ENCODE data around the gene RITA1. TPM values are rescaled to one million over a fixed set of nuclear protein-coding genes. Genes with fewer than 3 reads are reported as not detected.

The RITA1 gene
- total RNA-seq, 1 experiment from 2014 or later: 33.6 TPM

- DNase-seq: no peak
- H3K36me3 ChIP-seq (ENCODE audit: control insufficient read depth, insufficient read depth, low read length): 0 out of 2 replicates have a peak, but pooled peaks cover 1% of the 10 kb centered on the region
- intact Hi-C loops (cut with micrococcal nuclease; ENCODE audit: unreplicated experiment): loop anchor here (2.0 to 5.0 kb wide), 5 partner anchors 26 to 231 kb away; partner anchors contain the start of gene PLBD2
- ChIA-PET CTCF (no interaction called here), POLR2A (no interaction called here)
- no peaks in the 10 kb centered on the region for H3K9me3 ChIP-seq
- Mint-ChIP-seq H3K4me3 (ENCODE audit: unreplicated experiment) (no peak overlapping the region), H3K9me3 (ENCODE audit: unreplicated experiment) (no peaks in the 10 kb centered on the region), H3K27ac (ENCODE audit: unreplicated experiment) (no peak overlapping the region), H3K4me1 (ENCODE audit: low read depth, unreplicated experiment) (peaks cover 7% of the 10 kb centered on the region), H3K36me3 (ENCODE audit: insufficient read depth, unreplicated experiment) (peaks cover 28% of the 10 kb centered on the region), H3K27me3 (ENCODE audit: insufficient read depth, unreplicated experiment) (no peaks in the 10 kb centered on the region)
- H3K4me3 ChIP-seq (ENCODE audit: low read depth, low read length): no peak overlapping the region
- no peaks in the 10 kb centered on the region for H3K27me3 ChIP-seq (replicated peaks; ENCODE audit: control insufficient read depth, insufficient read depth, low read length)
- no peak for TF ChIP-seq CTCF (IDR thresholded peaks at IDR 0.05; ENCODE audit: insufficient read depth in 1 of 2, low read depth in 1 of 2, low read length in 1 of 2, severe bottlenecking in 1 of 2, unreplicated experiment in 1 of 2)
- H3K4me1 ChIP-seq: peaks cover 4% of the 10 kb centered on the region; the same call in 1 of the 2 replicates
- BruUV-seq (replicated peaks): no TSS peak
These were observed 11.1 kb downstream of the RITA1 start for GRCh38 chr12:113196582-113196981.

DNA sequence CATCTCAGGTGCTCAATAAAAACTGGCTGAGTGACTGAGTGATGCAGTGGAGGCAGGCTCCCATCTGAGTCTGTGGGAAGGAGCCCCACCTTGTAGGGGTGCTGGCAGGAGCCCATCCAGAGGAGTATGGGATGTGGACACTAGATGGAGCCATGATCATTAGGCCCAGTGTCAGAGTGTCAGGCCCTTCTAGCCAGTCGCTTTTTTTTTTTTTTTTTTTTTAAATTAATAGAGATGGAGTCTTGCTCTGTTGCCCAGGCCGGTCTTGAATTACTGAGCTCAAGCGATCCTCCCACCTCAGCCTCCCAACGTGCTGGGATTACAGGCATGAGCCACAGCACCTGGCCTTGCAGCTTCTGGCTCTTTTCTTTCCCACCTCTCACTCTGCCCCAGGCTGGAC is 11.5 kb downstream of the RITA1 start:
- Mint-ChIP-seq H3K36me3 (ENCODE audit: insufficient read depth, unreplicated experiment) (peaks cover 24% of the 10 kb centered on the region), H3K27ac (ENCODE audit: unreplicated experiment) (no peak overlapping the region), H3K4me3 (ENCODE audit: unreplicated experiment) (no peak overlapping the region), H3K27me3 (ENCODE audit: insufficient read depth, unreplicated experiment) (no peaks in the 10 kb centered on the region), H3K9me3 (ENCODE audit: unreplicated experiment) (no peaks in the 10 kb centered on the region), H3K4me1 (ENCODE audit: low read depth, unreplicated experiment) (peaks cover 7% of the 10 kb centered on the region)
- intact Hi-C loops (cut with micrococcal nuclease; ENCODE audit: unreplicated experiment): loop anchor here (1.0 to 5.0 kb wide), 6 partner anchors 26 to 230 kb away; partner anchors contain the start of gene PLBD2
- ChIA-PET CTCF (interaction anchor here (0.5 to 0.8 kb wide), 7 partner anchors 30 to 226 kb away, joined by 3 to 17 read pairs (median 4); no protein-coding TSS in a partner anchor), POLR2A (interaction anchor here (0.5 to 0.6 kb wide), 3 partner anchors 26 to 40 kb away, joined by 4 to 7 read pairs (median 4); no protein-coding TSS in a partner anchor)
- Histone ChIP-seq H3K4me1 (peaks cover 4% of the 10 kb centered on the region; the same call in 1 of the 2 replicates), H3K9me3 (no peaks in the 10 kb centered on the region), H3K27me3 (replicated peaks; ENCODE audit: control insufficient read depth, insufficient read depth, low read length) (no peaks in the 10 kb centered on the region), H3K4me3 (ENCODE audit: low read depth, low read length) (no peak overlapping the region), H3K36me3 (ENCODE audit: control insufficient read depth, insufficient read depth, low read length) (0 out of 2 replicates have a peak, but pooled peaks cover 1% of the 10 kb centered on the region)
- DNase-seq: peak; percentile 81 to 83
- peak; percentile 66 to 86 for TF ChIP-seq CTCF (IDR thresholded peaks at IDR 0.05; ENCODE audit: insufficient read depth in 1 of 2, low read depth in 1 of 2, low read length in 1 of 2, severe bottlenecking in 1 of 2, unreplicated experiment in 1 of 2)
- BruUV-seq (replicated peaks): no TSS peak

DNA sequence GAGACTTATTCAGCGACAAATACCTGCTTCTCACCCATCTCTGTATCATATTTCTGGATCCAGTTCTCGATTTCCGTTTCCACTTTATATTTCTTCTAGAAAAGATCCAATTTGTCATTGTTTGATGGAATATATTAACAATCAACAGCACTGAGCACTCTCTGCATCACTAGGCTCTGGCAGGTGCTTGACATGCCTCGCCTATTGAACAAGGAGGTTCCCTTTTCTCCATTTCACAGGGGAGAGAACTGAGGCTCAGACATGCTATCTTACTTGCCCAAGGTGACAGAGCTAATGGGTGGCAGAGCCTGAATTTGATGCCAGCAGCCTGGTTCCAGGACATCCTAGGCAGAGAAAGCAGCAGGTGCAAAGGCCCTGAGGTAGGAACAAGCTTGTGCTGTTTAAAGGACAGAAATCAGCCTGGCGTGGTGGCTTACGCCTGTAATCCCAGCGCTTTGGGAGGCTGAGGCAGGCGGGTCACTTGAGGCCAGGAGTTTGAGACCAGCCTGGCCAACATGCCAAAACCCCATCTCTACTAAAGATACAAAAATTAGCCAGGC is 12.1 kb downstream of the RITA1 start:
- peaks cover 18% of the 10 kb centered on the region for H3K36me3 Mint-ChIP-seq (ENCODE audit: insufficient read depth, unreplicated experiment)
- no TSS peak for BruUV-seq (replicated peaks)
- no peak overlapping the region for H3K4me3 Mint-ChIP-seq (ENCODE audit: unreplicated experiment)
- Histone ChIP-seq H3K4me1 (peaks cover 4% of the 10 kb centered on the region; the same call in 1 of the 2 replicates), H3K9me3 (no peaks in the 10 kb centered on the region), H3K36me3 (ENCODE audit: control insufficient read depth, insufficient read depth, low read length) (0 out of 2 replicates have a peak, but pooled peaks cover 1% of the 10 kb centered on the region), H3K4me3 (ENCODE audit: low read depth, low read length) (no peak overlapping the region), H3K27me3 (replicated peaks; ENCODE audit: control insufficient read depth, insufficient read depth, low read length) (no peaks in the 10 kb centered on the region)
- no peaks in the 10 kb centered on the region for H3K27me3 Mint-ChIP-seq (ENCODE audit: insufficient read depth, unreplicated experiment)
- TF ChIP-seq CTCF (IDR thresholded peaks at IDR 0.05; ENCODE audit: insufficient read depth in 1 of 2, low read depth in 1 of 2, low read length in 1 of 2, severe bottlenecking in 1 of 2, unreplicated experiment in 1 of 2): no peak
- intact Hi-C loops (cut with micrococcal nuclease; ENCODE audit: unreplicated experiment): loop anchor here (1.0 to 5.0 kb wide), 6 partner anchors 25 to 230 kb away; partner anchors contain the start of gene PLBD2
- H3K4me1 Mint-ChIP-seq (ENCODE audit: low read depth, unreplicated experiment): peaks cover 7% of the 10 kb centered on the region
- H3K27ac Mint-ChIP-seq (ENCODE audit: unreplicated experiment): no peak overlapping the region
- H3K9me3 Mint-ChIP-seq (ENCODE audit: unreplicated experiment): no peaks in the 10 kb centered on the region
- CTCF ChIA-PET: interaction anchor here (0.5 to 0.8 kb wide), 7 partner anchors 29 to 225 kb away, joined by 3 to 17 read pairs (median 4); no protein-coding TSS in a partner anchor
- no peak for DNase-seq
- POLR2A ChIA-PET: interaction anchor here (0.5 to 0.6 kb wide), 3 partner anchors 25 to 39 kb away, joined by 4 to 7 read pairs (median 4); no protein-coding TSS in a partner anchor
